Measurements from ENCODE around the gene TNIP1.
A peak's percentile ranks its signal among the peaks of the same experiment; 100 is the strongest.

The TNIP1 gene

GRCh38 chr5:151105561-151105960 is 24.7 kb upstream of the TNIP1 start:
- DNase-seq (ENCODE audit: low read depth): no peak

DNA sequence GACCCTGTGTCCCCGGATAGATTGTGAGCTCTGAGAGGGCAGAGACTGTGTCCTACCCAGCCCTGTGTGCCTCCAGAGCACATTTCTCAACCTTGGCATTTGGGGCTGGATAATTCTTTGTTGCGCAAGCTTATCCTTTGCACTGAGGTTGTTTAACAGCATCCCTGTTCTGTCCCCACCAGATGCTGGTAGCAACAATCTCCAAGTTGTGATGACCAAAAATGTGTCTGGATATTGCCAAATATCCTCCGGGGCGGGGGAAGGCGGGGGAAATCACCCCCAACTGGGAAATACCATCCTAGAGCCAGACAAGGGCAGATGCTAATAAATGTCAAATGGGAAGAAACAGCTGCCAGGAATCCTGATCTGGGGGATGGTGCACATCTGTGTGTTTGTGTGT is 24.0 kb upstream of the TNIP1 start:
- no peak for DNase-seq (ENCODE audit: low read depth)

DNA sequence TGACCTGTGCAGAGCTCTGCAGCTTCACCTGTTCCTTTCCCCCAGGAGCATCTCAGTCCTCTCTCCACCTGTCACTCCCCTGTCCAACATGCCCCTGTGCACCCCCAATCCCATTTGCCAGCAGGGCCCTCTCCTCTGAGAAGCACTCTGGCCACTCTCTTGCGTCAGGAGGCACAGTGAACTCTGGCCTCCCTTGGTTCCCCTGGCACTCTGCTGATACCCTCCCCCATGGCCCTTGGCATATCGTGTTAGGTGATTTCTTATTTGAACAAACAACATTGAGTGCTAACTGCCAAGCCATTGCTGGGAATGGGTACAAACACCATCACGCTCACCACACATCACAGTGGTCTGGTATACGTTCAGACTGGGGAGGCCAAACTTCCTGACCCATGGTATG is 20.9 kb upstream of the TNIP1 start:
- no peak for DNase-seq (ENCODE audit: low read depth)

DNA sequence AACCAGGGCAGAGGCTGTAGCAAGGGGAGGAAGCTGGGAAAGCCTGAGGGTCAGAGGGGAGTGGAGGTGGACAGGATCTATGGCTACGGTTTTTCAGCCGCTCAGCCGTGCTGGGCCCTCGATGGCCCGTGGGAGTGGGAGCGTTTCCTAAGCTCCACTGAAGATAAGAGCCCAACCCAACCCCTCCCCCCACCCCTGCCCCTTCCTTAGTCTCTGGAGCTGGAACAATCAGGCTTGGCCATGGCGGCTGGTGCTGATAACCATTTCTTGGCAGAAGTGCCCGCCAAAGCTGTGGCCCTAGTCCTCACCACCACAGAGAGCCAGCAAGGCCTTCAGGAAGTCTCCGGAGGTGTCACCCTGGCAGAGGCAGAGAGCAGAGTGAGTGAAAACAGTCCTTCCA is 20.3 kb upstream of the TNIP1 start:
- no peak for DNase-seq (ENCODE audit: low read depth)

DNA sequence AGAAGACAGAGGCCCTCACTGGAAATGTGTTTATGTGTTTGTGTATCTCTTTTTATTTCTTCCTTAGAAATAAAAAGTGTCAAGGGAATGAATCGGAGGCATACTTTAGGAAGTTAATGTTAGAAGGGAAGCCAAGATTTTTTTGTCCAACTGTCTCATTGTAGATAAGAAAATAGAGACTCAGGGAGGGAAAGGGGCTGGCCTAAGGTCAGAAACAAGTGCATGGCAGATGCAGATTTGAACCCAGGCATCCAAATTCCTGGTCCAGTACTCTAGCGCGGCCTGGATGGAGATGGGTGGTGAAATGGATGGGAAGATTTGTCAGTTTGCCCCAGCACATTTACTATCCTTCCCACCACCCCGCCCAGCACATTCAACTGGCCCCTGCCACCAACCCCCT is 19.8 kb upstream of the TNIP1 start:
- no peak for DNase-seq (ENCODE audit: low read depth)

DNA sequence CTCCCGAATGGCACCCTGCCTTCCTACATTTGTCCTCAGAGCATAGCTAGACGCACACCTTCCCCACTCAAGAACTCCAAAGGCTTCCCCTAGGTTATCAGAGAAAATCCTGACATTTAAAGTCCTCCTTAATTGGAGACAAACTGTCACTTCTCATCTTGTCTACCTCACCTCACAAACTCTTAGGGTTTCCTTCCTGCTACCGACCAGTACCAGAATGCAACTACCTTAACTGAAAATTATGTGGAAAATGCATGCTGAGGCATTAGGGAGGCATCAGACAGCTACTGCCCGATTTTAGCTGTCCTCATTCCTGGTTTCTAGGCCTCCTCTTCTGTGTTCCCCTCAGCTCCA is 17.9 kb upstream of the TNIP1 start:
- DNase-seq (ENCODE audit: low read depth): no peak

DNA sequence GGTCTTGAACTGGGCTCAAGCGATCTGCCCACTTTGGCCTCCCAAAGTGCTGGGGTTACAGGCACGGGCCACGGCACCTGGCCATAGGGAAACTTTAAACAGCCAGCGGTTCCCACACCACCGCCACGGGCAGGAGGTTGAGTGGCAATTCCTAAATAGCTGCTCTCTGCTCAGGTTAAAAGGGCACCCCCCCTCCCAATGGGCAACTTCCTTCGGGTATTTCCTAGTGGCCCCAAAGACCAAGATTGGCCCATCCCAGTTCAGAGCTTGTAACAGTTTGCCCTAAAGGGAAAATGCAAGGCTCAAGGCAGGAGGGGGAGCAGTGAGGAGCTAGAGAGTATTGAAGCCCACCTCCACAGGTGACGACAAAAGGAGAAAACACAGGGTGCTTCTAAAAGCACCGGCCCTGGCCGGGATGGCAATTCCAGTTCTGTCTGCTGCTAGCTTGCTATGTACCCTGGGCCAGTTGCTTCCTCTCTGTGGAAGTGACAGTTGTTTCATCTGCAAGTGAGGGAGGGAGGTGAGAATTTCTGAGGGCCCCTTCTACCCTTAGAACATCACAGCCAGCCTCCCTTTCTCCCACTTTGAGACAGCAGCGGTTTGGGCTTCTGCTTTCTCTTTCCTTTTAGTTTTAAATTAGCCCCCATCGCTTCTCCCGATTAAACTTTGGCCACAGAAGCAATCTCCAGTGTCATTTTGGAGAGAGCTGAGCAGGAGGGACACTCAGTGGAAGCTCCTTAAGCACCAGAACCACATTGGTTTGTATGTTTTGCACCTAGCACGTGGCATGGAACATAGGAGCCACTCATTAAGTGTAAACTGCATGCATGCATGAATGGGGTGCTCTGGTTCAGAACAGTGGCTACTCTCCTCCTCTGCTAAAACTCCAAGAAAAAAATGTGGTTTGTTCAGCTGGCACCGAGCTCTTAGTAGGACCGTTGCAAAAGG is 17.3 kb upstream of the TNIP1 start:
- no peak for DNase-seq (ENCODE audit: low read depth)

GRCh38 chr5:151097061-151097460 is 16.2 kb upstream of the TNIP1 start:
- DNase-seq (ENCODE audit: low read depth): no peak

GRCh38 chr5:151096001-151096373 is 15.2 kb upstream of the TNIP1 start:
- no peak for DNase-seq (ENCODE audit: low read depth)

GRCh38 chr5:151095341-151096000 is 14.6 kb upstream of the TNIP1 start:
- DNase-seq (ENCODE audit: low read depth): no peak

DNA sequence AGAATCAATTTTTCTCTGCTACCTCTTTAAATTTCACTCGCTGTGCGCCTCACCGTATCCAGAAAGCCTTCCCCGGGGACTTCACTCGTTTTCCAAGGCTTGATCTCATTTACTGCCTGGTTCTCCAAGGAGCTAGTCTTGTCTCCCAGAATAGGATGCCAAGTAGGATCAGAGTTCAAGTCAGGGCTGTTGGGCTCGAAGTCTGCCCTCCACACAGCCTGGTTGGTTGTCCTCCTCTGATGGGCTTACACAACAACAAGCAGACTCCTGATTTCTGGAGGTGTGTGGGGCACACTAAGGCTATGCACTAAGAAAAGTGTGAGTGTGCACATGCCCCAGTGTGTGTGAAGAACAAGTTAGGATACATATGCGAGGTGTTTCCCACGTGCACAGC is 14.0 kb upstream of the TNIP1 start:
- DNase-seq (ENCODE audit: low read depth): no peak

- DNase-seq (ENCODE audit: low read depth): no peak
Observed at GRCh38 chr5:151094030-151094851, 13.4 kb upstream of the TNIP1 start.

DNA sequence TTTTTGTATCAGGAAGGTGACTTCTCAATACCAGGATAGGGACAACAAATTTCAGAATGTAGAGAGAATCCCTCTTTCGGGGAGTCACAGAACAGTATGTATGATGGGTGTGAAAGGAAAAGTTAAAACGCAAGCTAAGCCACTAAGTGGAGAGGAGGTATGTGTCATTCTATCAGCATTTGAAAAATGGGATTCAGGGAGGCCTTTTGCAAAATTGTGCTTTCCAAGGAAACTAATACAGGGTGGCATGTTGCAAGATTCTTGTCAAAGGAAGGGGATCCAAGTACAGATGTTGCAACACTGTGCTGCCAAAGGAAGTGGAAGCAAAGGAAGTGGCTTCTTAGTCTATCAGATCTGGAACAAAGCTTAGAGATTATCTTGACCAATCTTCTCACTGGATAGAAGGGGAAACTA is 12.6 kb upstream of the TNIP1 start:
- no peak for DNase-seq (ENCODE audit: low read depth)

DNA sequence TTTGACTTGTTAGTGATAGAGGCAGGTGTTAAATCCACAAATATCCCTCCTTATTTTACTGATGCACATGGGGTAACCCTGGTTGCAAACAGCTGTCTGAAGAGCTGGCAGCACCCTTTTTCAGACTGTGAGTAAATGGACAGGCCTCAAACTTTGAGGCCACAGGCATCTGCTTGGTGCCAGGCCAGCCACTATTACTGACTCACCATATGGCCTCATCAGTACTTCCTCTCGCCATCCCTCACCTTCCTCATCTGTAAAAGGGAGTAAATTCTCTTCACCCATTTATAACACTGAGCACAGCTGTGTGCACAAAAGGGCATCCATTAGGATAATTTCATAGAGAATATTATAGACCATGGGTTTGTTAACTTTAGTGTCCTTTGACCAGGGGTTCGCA is 11.9 kb upstream of the TNIP1 start:
- no peak for DNase-seq (ENCODE audit: low read depth)

GRCh38 chr5:151089726-151090125 is 8.9 kb upstream of the TNIP1 start:
- DNase-seq (ENCODE audit: low read depth): no peak

GRCh38 chr5:151088986-151089385 is 8.2 kb upstream of the TNIP1 start:
- DNase-seq (ENCODE audit: low read depth): no peak

GRCh38 chr5:151087486-151087885 is 6.7 kb upstream of the TNIP1 start:
- no peak for DNase-seq (ENCODE audit: low read depth)

- peak; percentile 59 for DNase-seq (ENCODE audit: low read depth)
Observed at GRCh38 chr5:151086905-151087360, 6.1 kb upstream of the TNIP1 start.

GRCh38 chr5:151086192-151086869 is 5.5 kb upstream of the TNIP1 start:
- DNase-seq (ENCODE audit: low read depth): no peak

DNA sequence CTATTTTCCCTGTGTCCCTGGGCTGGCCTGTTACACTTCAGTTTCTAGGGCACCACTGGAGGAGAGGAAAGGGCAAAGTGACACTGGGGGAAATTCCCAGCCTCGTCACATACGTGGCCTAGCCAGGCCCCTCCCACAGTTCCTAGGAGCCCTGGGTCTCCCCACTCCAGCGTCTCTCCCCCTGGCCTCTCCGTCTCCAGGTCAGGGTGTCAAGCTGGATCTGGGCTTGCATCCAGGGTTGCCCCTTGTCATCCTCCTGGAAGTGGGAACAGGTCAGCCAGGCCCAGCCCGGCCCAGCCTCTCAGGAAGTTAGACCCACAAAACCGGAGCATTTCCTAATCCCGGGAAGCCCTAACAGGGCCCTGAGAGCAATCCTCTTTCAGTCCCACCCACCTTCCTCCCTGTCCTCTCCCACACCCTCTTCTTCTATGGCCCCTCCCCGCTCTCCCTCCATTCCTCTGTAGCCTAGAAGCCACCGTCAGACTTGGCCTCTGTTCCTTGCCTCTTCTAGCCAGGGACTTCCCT is 4.7 kb upstream of the TNIP1 start:
- DNase-seq (ENCODE audit: low read depth): no peak

DNA sequence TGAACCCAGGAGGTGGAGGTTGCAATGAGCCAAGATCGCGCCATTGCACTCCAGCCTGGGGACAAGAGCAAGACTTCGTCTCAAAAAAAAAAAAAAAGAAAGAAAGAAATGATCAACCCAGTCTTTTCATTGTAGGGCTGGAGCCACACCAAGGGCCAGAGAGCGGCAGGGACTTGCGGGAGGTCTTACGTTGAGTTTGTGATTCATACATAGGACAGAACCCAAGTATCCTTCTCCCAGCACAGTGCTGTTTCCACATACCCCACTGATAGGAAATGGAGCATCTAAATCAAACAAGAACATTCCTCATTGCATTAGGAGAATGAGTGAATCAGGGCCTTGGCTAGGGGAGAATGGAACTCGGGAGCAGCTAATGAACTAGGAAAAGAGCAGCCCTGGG is 3.5 kb upstream of the TNIP1 start:
- DNase-seq (ENCODE audit: low read depth): no peak
